CD4-positive, alpha-beta T cell treated with Interleukin-17A for 1 hour (primary cell): Measurements from ENCODE around the gene FAM25G.
"Not testable (repeated sequence)": the region's sequence is repeated elsewhere in the genome, so short reads cannot be mapped to it uniquely, and the experiment has no call there.

Experiments used
- DNase-seq: peaks from one replicate; pipeline ENCODE4 v3.0.0-alpha.2; 2020

The FAM25G gene

GRCh38 chr10:47491600-47491999, at the start of gene FAM25G:
Gene FAM25G, minus strand, starts transcription at chr10:47491700. Its CDS starts 26 bp downstream, at chr10:47491674.
- not testable (repeated sequence) for DNase-seq

DNA sequence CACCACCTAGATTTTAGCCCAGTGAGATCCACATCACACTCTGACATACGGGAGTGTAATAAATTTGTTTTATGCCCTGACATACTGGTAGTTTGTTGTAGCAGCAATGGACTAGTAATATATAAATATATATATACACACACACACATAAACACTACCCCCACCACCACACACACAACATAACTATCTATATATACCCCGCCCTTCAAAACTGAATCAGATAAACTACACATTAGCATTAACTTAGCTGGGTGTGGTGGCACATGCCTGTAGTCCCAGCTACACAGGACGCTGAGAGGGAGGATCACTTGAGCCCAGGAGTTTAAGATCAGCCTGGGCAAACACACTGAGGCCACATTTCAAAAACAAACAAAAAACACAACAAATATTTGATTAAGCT, 44.9 kb upstream of the FAM25G start:
- DNase-seq = not testable (repeated sequence)

DNA sequence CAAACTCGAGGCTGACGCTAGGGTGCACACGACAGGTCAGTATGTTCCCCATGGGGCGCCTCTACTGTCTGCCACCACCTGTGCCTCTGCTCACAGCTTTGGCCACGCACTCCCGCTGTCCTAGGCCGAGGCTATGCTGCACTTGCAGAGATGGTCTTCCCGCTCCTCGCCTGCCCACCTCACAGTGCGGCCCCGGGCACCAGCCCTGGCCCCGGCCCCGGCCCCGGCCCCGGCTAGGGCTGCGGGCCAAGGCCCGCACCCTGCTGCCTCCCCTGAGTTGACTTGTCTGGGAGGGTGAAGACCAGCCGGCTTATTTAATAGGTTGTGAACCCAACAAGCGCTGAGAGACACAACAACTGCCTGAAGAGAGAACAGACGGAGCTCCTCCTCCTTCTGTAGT, 32.0 kb upstream of the FAM25G start, which contains the start of gene AGAP9:
AGAP9 (minus strand) TSS at position 164 of the 400 bp plus-strand sequence; CDS start at position 52, 112 bp downstream.
- DNase-seq = not testable (repeated sequence)

GRCh38 chr10:47502313-47502712, 10.8 kb upstream of the FAM25G start:
- not testable (repeated sequence) for DNase-seq

- not testable (repeated sequence) for DNase-seq
Measured at GRCh38 chr10:47494226-47494625, 2.7 kb upstream of the FAM25G start.

DNA sequence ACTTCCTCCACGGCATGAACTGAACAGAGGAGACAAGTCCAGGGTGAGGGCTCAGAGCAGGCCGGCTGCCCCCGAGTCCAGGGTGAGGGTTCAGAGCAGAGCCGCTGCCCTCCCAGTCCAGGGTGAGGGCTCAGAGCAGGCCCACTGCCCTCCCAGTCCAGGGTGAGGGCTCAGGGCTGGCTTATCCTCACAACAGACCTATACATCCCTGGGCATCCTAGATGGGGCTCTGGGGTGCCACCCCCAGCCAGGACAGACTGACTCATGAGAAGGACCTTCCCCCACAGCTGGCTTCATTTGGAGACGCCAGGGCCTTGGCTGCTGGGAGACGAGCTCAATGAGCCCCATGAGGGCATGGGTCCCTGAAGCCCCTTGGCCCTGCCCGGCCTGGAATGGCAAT, 1.9 kb downstream of the FAM25G start:
- not testable (repeated sequence) for DNase-seq

GRCh38 chr10:47485943-47486342, 5.6 kb downstream of the FAM25G start:
- DNase-seq = not testable (repeated sequence)

DNA sequence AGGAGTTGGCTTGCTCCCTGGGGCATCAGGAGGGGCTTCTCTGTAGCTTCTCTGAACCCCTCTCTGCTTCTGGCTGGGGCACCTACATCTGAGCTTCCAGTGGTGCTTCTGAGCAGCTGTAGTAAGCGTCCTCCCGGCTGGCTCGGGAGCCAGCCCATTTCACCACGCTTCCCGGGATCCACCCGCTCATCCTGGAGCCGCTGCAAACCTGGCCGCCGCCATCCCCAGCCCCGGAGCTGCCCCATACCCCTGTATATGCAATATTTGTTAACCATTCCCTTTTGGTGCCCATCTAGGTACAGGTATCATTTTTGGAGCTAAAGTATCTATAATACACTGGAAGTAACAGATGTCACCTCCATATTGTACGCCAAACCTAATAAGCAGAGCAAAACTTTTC, 6.7 kb downstream of the FAM25G start:
- DNase-seq = not testable (repeated sequence)

- not testable (repeated sequence) for DNase-seq
Measured at GRCh38 chr10:47483923-47484322, 7.6 kb downstream of the FAM25G start, which contains the start of gene ANXA8. Gene ANXA8, minus strand, starts transcription at chr10:47484115. Its CDS starts 182 bp downstream, at chr10:47483933.

GRCh38 chr10:47482367-47482766, 9.1 kb downstream of the FAM25G start:
- not testable (repeated sequence) for DNase-seq

- DNase-seq = not testable (repeated sequence)
Measured at GRCh38 chr10:47481768-47482181, 9.7 kb downstream of the FAM25G start.

DNA sequence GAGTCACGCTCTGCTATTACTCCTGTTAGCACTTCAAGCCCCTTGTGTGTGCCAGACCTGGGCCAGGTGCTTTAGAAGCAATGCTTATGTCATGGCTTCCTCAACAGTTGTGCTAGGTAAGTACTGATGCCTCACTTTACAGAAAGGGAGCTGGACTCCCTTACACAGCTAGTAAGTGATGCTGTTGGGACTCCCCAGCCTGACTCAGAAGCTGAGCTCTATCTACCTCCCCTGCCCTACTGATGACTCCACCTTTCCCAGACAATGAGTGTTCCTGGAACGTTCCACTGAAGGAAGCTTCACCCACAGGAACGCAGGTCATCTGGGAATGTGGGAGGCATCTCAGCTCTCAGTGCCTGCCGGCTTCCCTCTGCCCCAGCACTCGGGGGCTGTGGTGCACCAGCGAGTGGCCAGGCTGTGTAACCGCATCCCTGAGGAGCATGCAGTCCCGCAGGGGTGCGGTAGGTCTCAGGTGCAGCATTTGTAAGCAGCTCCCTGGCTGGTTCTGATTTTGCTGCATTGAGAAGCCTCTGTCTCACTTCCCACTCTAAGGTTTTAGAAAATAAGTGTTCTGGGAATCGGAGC, 10.2 kb downstream of the FAM25G start:
- DNase-seq = not testable (repeated sequence)

- DNase-seq = not testable (repeated sequence)
Measured at GRCh38 chr10:47480133-47480532, 11.4 kb downstream of the FAM25G start.

- not testable (repeated sequence) for DNase-seq
Measured at GRCh38 chr10:47478114-47478513, 13.4 kb downstream of the FAM25G start.

DNA sequence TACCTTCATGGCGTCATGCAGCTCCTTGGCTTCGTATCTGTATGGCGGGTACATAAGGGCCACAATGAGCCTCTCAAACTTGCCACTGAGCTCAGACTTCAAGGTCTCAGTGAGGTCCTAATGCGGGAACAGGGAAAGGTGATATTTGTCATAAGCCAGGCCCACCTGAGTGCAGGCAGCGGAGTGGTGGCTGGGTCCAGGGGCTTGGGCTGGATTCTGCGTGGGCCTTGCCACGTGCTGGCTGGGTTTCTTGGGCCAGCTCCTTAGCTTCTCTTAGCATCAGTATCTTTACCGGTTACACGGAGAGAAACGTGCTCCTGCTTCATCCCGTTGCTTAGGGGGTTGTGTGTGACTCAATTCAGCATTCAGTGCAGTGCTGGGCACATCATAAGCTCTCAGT, 14.4 kb downstream of the FAM25G start:
- DNase-seq = not testable (repeated sequence)

GRCh38 chr10:47475101-47475500, 16.4 kb downstream of the FAM25G start:
- not testable (repeated sequence) for DNase-seq

DNA sequence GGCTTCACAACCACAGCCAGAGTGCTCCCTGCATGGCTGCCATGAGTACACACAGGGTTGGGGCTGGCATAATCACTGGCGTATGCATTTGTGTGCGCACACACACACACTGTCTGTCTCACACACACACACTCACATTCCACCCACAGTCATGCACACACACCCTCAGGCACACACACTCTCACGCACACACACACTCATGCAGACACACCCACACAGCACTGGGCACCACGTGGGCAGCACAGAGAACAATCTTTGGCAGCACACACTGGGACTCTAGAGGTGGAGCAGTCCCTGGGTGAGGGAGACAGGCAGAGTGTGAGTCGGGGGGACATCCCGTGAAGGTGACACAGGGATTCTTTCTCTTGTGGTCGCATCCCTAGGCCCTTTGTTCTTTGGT, 18.0 kb downstream of the FAM25G start:
- not testable (repeated sequence) for DNase-seq

- not testable (repeated sequence) for DNase-seq
Measured at GRCh38 chr10:47472647-47473046, 18.9 kb downstream of the FAM25G start.

- DNase-seq = not testable (repeated sequence)
Measured at GRCh38 chr10:47472072-47472471, 19.4 kb downstream of the FAM25G start.

DNA sequence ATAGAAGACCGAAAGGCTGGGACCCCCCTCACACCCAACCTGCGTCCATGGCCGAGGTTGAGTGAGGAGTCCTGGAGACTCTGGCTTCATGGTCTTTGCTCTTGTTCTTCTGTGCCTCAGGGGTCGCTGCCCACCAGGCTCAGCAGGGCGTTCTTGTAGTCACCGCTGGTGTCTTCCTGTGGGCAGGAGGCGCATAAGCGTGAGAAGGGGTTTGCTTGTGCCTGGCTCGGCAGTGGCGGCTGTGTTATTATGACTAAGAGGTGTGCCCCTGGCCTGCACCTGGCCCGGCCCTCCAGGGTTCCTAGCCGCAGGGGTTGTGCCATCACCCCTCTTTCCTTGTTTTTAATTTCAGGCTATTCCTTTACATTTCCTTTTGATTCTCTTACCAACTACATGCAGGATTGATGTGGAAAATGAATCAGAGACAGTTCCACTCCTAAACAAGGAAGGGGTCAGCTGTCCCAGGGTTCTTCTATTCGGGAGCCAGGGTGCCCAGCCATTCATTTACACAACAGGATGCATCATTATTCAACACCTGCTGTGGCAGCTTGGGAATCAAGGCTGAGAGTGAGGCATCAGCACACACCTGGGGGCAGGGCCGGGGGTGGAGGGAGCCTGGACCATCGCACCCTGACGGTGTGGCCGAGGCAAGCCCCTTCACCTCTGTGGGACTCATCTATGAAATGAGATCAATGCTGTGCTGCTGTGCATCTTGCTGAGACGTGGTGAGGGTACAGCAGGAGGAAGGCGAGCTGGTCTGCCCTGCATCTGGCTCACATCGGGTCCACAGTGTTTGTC, 22.6 kb downstream of the FAM25G start:
- not testable (repeated sequence) for DNase-seq

DNA sequence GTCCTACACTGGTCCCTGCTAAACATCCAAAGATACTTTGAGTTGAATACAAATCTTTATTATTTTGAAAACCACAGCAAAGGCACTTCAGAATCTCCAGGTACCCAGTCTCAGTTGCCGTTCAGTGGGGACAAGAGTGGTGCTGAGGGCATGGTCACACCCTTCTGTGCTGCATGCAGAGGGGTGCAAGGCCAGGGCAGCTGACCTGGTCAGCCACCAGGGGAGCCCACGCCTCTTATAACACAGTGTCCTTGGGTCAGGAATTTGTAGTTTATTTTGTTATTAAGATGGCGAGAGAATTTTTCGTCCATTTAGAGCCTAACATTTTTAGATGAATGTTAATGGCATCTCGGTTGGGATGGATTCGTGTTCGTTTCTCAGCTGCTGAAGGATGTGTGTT, 23.5 kb downstream of the FAM25G start:
- DNase-seq = not testable (repeated sequence)

- not testable (repeated sequence) for DNase-seq
Measured at GRCh38 chr10:47467458-47467857, 24.0 kb downstream of the FAM25G start.

GRCh38 chr10:47465216-47465917, 26.1 kb downstream of the FAM25G start:
- DNase-seq = not testable (repeated sequence)
